ENCODE data around the gene SNRPA1. TPM values are rescaled to one million over a fixed set of nuclear protein-coding genes. Genes with fewer than 3 reads are reported as not detected.

The SNRPA1 gene
- total RNA-seq, 2 donors from 2014 or later = 132 to 141 TPM

- H3K27ac Mint-ChIP-seq = peak overlapping the region; percentile 81
- peaks cover 94% of the 10 kb centered on the region for H3K4me1 Mint-ChIP-seq (ENCODE audit: low read depth)
- H3K9me3 Mint-ChIP-seq = no peaks in the 10 kb centered on the region
- ATAC-seq (replicated peaks in 1 of 2) (no peak), DNase-seq (no peak)
- H3K4me3 Mint-ChIP-seq = peak overlapping the region; percentile 66 to 67
- peaks cover 3 to 4% of the 10 kb centered on the region in 2 donors for H3K36me3 Mint-ChIP-seq (ENCODE audit: insufficient read depth in 2 of 2)
- no peaks in the 10 kb centered on the region for H3K27me3 Mint-ChIP-seq (ENCODE audit: low read depth)
Measured at GRCh38 chr15:101244889-101245668, 50.0 kb downstream of the SNRPA1 start.

- peaks cover 94% of the 10 kb centered on the region for H3K4me1 Mint-ChIP-seq (ENCODE audit: low read depth)
- no peak for ATAC-seq (replicated peaks in 1 of 2)
- peaks cover 4 to 6% of the 10 kb centered on the region in 2 donors for H3K36me3 Mint-ChIP-seq (ENCODE audit: insufficient read depth in 2 of 2)
- H3K27me3 Mint-ChIP-seq (ENCODE audit: low read depth) = no peaks in the 10 kb centered on the region
- DNase-seq = no peak
- H3K27ac Mint-ChIP-seq = peak overlapping the region; percentile 81
- peak overlapping the region; percentile 66 to 67 for H3K4me3 Mint-ChIP-seq
- H3K9me3 Mint-ChIP-seq = no peaks in the 10 kb centered on the region
Measured at GRCh38 chr15:101244036-101244781, 50.8 kb downstream of the SNRPA1 start.

GRCh38 chr15:101243420-101243819 lies 51.6 kb downstream of the SNRPA1 start:
- Mint-ChIP-seq H3K27me3 (ENCODE audit: low read depth) (no peaks in the 10 kb centered on the region), H3K36me3 (ENCODE audit: insufficient read depth in 2 of 2) (peaks cover 4 to 6% of the 10 kb centered on the region in 2 donors), H3K4me3 (peak overlapping the region; percentile 66 to 67), H3K4me1 (ENCODE audit: low read depth) (peaks cover 92% of the 10 kb centered on the region), H3K9me3 (no peaks in the 10 kb centered on the region), H3K27ac (peak overlapping the region; percentile 77)
- no peak for DNase-seq
- ATAC-seq (replicated peaks in 1 of 2) = no peak

- DNase-seq (no peak), ATAC-seq (replicated peaks in 1 of 2) (no peak)
- peak overlapping the region; percentile 96 for H3K27ac Mint-ChIP-seq
- peak overlapping the region; percentile 66 to 67 for H3K4me3 Mint-ChIP-seq
- no peaks in the 10 kb centered on the region for H3K9me3 Mint-ChIP-seq
- H3K4me1 Mint-ChIP-seq (ENCODE audit: low read depth) = peaks cover 89% of the 10 kb centered on the region
- peaks cover 4 to 6% of the 10 kb centered on the region in 2 donors for H3K36me3 Mint-ChIP-seq (ENCODE audit: insufficient read depth in 2 of 2)
- H3K27me3 Mint-ChIP-seq (ENCODE audit: low read depth) = no peaks in the 10 kb centered on the region
Measured at GRCh38 chr15:101242999-101243336, 52.1 kb downstream of the SNRPA1 start.

GRCh38 chr15:101242160-101242998 lies 52.7 kb downstream of the SNRPA1 start:
- peak; percentile 75 to 82 for ATAC-seq (replicated peaks in 1 of 2)
- no peaks in the 10 kb centered on the region for H3K9me3 Mint-ChIP-seq
- H3K27me3 Mint-ChIP-seq (ENCODE audit: low read depth) = no peaks in the 10 kb centered on the region
- H3K36me3 Mint-ChIP-seq (ENCODE audit: insufficient read depth in 2 of 2) = peaks cover 4 to 6% of the 10 kb centered on the region in 2 donors
- H3K4me1 Mint-ChIP-seq (ENCODE audit: low read depth) = peaks cover 84% of the 10 kb centered on the region
- peak overlapping the region; percentile 96 for H3K27ac Mint-ChIP-seq
- DNase-seq = peak; percentile 57 to 59
- peak overlapping the region; percentile 66 to 67 for H3K4me3 Mint-ChIP-seq

- peak overlapping the region; percentile 71 to 78 for H3K4me3 Mint-ChIP-seq
Measured at GRCh38 chr15:101240358-101240757, 54.7 kb downstream of the SNRPA1 start.

GRCh38 chr15:101239724-101240136 lies 55.3 kb downstream of the SNRPA1 start:
- peak overlapping the region; percentile 71 to 78 for H3K4me3 Mint-ChIP-seq
- H3K4me1 Mint-ChIP-seq (ENCODE audit: low read depth) = peaks cover 75% of the 10 kb centered on the region
- no peaks in the 10 kb centered on the region for H3K27me3 Mint-ChIP-seq (ENCODE audit: low read depth)
- no peak for DNase-seq
- no peaks in the 10 kb centered on the region for H3K9me3 Mint-ChIP-seq
- H3K36me3 Mint-ChIP-seq (ENCODE audit: insufficient read depth in 2 of 2) = peaks cover 2 to 18% of the 10 kb centered on the region in 2 donors
- ATAC-seq (replicated peaks in 1 of 2) = peak; percentile 13 to 38
- peak overlapping the region; percentile 81 for H3K27ac Mint-ChIP-seq

More at GRCh38 chr15:101240358-101240757, 54.7 kb downstream of the SNRPA1 start:
- Mint-ChIP-seq H3K4me1 (ENCODE audit: low read depth) (peaks cover 81% of the 10 kb centered on the region), H3K27me3 (ENCODE audit: low read depth) (no peaks in the 10 kb centered on the region), H3K27ac (peak overlapping the region; percentile 81), H3K9me3 (no peaks in the 10 kb centered on the region), H3K36me3 (ENCODE audit: insufficient read depth in 2 of 2) (peaks cover 4 to 12% of the 10 kb centered on the region in 2 donors)
- DNase-seq (no peak), ATAC-seq (replicated peaks in 1 of 2) (no peak)

- no peak for DNase-seq
- H3K4me1 Mint-ChIP-seq (ENCODE audit: low read depth) = peaks cover 63% of the 10 kb centered on the region
- no peaks in the 10 kb centered on the region for H3K9me3 Mint-ChIP-seq
- H3K4me3 Mint-ChIP-seq = no peak overlapping the region
- peaks cover 2 to 28% of the 10 kb centered on the region in 2 donors for H3K36me3 Mint-ChIP-seq (ENCODE audit: insufficient read depth in 2 of 2)
- no peaks in the 10 kb centered on the region for H3K27me3 Mint-ChIP-seq (ENCODE audit: low read depth)
- no peak overlapping the region for H3K27ac Mint-ChIP-seq
- ATAC-seq (replicated peaks in 1 of 2) = no peak
Measured at GRCh38 chr15:101237251-101237650, 57.8 kb downstream of the SNRPA1 start.

- DNase-seq (no peak), ATAC-seq (replicated peaks in 1 of 2) (no peak)
- Mint-ChIP-seq H3K4me1 (ENCODE audit: low read depth) (peaks cover 45% of the 10 kb centered on the region), H3K36me3 (ENCODE audit: insufficient read depth in 2 of 2) (peaks cover 4 to 40% of the 10 kb centered on the region in 2 donors), H3K9me3 (peaks cover 0 to 4% of the 10 kb centered on the region in 2 donors), H3K4me3 (no peak overlapping the region), H3K27ac (no peak overlapping the region), H3K27me3 (ENCODE audit: low read depth) (no peaks in the 10 kb centered on the region)
Measured at GRCh38 chr15:101233651-101234280, 61.3 kb downstream of the SNRPA1 start.

GRCh38 chr15:101232677-101233076 lies 62.4 kb downstream of the SNRPA1 start:
- DNase-seq (no peak), ATAC-seq (replicated peaks in 1 of 2) (no peak)
- no peak overlapping the region for H3K27ac Mint-ChIP-seq
- peaks cover 47% of the 10 kb centered on the region for H3K4me1 Mint-ChIP-seq (ENCODE audit: low read depth)
- H3K27me3 Mint-ChIP-seq (ENCODE audit: low read depth) = no peaks in the 10 kb centered on the region
- H3K4me3 Mint-ChIP-seq = no peak overlapping the region
- peaks cover 11 to 49% of the 10 kb centered on the region in 2 donors for H3K36me3 Mint-ChIP-seq (ENCODE audit: insufficient read depth in 2 of 2)
- H3K9me3 Mint-ChIP-seq = peaks cover 4 to 5% of the 10 kb centered on the region in 2 donors
